Left ventricle myocardium inferior (tissue), 1 donor: ENCODE results near the gene FOXI3. TPM values are rescaled to one million over a fixed set of nuclear protein-coding genes. Genes with fewer than 3 reads are reported as not detected.
A peak's percentile ranks its signal among the peaks of the same experiment; 100 is the strongest.

Experiments
- DNase-seq: peaks from one replicate; pipeline ENCODE4 v3.0.0-alpha.2; 2020
- H3K27ac ChIP-seq: fragments of 200-600 bp; replicated peaks from 2 replicates; pipeline ENCODE4 v1.8.0; 2021
- H3K27me3 ChIP-seq: fragments of 200-600 bp; 2 replicates; pipeline ENCODE4 v1.8.0; 2021; ENCODE audit warnings: low read depth
- H3K36me3 ChIP-seq: fragments of 200-600 bp; 2 replicates; pipeline ENCODE4 v1.8.0; 2021
- H3K4me1 ChIP-seq: fragments of 200-600 bp; 2 replicates; pipeline ENCODE4 v1.8.0; 2021
- H3K4me3 ChIP-seq: fragments of 200-600 bp; 2 replicates; pipeline ENCODE4 v1.8.0; 2021; ENCODE audit warnings: mild to moderate bottlenecking, moderate library complexity
- H3K9me3 ChIP-seq: fragments of 200-600 bp; replicated peaks from 2 replicates; pipeline ENCODE4 v1.8.0; 2021
- CTCF ChIP-seq: fragments of 200-600 bp; IDR thresholded peaks from 2 replicates; pipeline ENCODE4 v1.8.0; 2021; ENCODE audit warnings: antibody characterized with exemption, mild to moderate bottlenecking, borderline replicate concordance
- intact Hi-C: fragments of 100-400 bp; cut with micrococcal nuclease; formaldehyde crosslinking; loops from one replicate; pipeline ENCODE4 v1.11.0; 2022
- total RNA-seq: library from RNA; stranded (reverse); fragmentation: NEBNext Ultra II Directional; extraction: Animal tissue kit (Norgen Biotek cat#: 25700); gene quantifications from one replicate; pipeline ENCODE4 v1.2.1, GENCODE V29; 2021
- donor health status: DM: no; HTN: yes; CAD: no; lungs with severe emphysema.

FOXI3 gene
- total RNA-seq, 1 donor from 2014 or later = not detected

DNA sequence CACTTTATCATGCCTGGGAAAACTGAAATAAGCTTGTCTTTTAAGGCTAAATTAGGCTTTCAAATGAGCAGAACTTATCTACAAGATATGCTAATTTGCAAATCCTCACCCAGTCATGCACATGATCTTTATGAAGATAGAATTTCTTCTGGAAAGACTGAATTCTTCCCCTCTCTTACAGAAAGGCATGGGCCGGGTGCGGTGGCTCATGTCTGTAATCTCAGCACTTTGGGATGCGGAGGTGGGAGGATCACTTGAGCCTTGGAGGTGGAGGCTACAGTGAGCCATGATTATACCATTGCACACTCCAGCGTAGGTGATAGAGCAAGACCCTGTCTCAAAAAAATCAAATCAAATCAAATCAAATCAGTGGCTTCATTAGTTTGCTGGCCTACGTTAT is 11.7 kb upstream of the FOXI3 start:
- Histone ChIP-seq H3K36me3 (no peaks in the 10 kb centered on the region), H3K4me3 (no peak overlapping the region), H3K4me1 (no peaks in the 10 kb centered on the region), H3K27ac (no peak overlapping the region), H3K27me3 (peaks cover 71% of the 10 kb centered on the region), H3K9me3 (no peaks in the 10 kb centered on the region)
- intact Hi-C loops = no loop called here
- no peak for DNase-seq
- no peak for TF ChIP-seq CTCF

GRCh38 chr2:88458633-88459032 is 6.1 kb upstream of the FOXI3 start:
- DNase-seq = no peak
- Histone ChIP-seq H3K36me3 (no peaks in the 10 kb centered on the region), H3K4me3 (no peak overlapping the region), H3K27ac (no peak overlapping the region), H3K9me3 (no peaks in the 10 kb centered on the region), H3K27me3 (peaks cover 95% of the 10 kb centered on the region), H3K4me1 (no peaks in the 10 kb centered on the region)
- intact Hi-C loops = no loop called here
- no peak for TF ChIP-seq CTCF

GRCh38 chr2:88452980-88453582 is 588 bp upstream of the FOXI3 start:
- Histone ChIP-seq H3K36me3 (no peaks in the 10 kb centered on the region), H3K4me3 (peak overlapping the region; percentile 56), H3K4me1 (peaks cover 10% of the 10 kb centered on the region), H3K9me3 (no peaks in the 10 kb centered on the region), H3K27ac (no peak overlapping the region), H3K27me3 (peaks cover 96% of the 10 kb centered on the region)
- intact Hi-C loops = no loop called here
- TF ChIP-seq CTCF = no peak
- no peak for DNase-seq

- Histone ChIP-seq H3K9me3 (no peaks in the 10 kb centered on the region), H3K27ac (no peak overlapping the region), H3K4me1 (peaks cover 10% of the 10 kb centered on the region), H3K27me3 (peaks cover 96% of the 10 kb centered on the region), H3K4me3 (peak overlapping the region; percentile 56), H3K36me3 (no peaks in the 10 kb centered on the region)
- no peak for DNase-seq
- no peak for TF ChIP-seq CTCF
- intact Hi-C loops = no loop called here
Observed at GRCh38 chr2:88451811-88452564, 505 bp downstream of the FOXI3 start.

DNA sequence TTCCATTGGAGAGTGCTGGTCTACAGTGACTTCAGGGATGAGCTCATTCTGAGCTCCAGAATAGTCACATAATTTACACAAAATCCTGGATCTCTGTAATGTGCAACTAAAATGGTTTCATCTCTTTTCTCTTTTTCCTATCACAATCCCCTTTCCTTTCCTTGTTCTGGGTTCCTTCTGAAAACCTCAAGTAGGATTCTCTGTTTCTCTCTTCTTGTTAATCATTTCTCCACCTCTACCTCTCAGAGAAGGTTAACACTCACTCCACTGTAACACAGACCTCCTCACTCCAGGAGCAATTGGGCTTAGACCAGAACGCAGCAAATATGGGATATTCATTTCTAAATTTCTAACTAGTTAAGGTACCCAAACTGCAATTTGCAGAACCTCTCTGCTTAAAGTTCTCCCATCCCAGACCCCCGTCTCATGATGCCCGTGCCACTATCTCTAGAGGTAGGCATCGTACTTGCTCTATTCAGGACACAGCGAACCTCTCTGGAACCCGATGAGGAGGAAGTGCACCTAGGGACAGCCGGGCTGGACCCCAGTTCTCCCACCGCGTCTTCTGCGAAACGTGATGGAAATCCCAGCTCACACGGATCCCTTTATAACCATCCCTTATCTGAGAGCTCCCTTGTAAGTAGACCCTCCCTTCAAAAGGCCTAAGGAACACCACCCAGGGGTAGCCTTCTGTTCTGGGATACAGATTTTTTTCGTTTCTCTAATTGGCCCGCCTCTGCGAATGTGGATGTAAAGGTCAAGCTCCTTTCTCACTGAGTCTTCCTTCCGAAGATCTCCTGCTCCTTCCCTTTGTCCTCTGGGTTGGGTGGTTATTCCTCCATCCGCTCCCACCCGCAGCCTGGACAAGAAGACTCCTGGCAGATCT is 1.3 kb downstream of the FOXI3 start:
- Histone ChIP-seq H3K27ac (no peak overlapping the region), H3K27me3 (peaks cover 96% of the 10 kb centered on the region), H3K4me1 (peaks cover 10% of the 10 kb centered on the region), H3K9me3 (no peaks in the 10 kb centered on the region), H3K4me3 (peak overlapping the region; percentile 34), H3K36me3 (no peaks in the 10 kb centered on the region)
- DNase-seq = no peak
- intact Hi-C loops = no loop called here
- no peak for TF ChIP-seq CTCF
